H1 (cell line): Measurements from ENCODE around the gene ZBTB11. TPM values are rescaled to one million over a fixed set of nuclear protein-coding genes. Genes with fewer than 3 reads are reported as not detected.

Experiments used
- RAD21 ChIP-seq, 2 experiments: IDR thresholded peaks in 1 of 2; conservative IDR thresholded peaks in 1 of 2; 2 replicates each; pipeline ENCODE4 v1.6.1; 2011; ENCODE audit warnings: low read depth in 2 of 2, low read length in 2 of 2, improper control_type of control experiment in 1 of 2, inconsistent platforms in 1 of 2, mild to moderate bottlenecking in 1 of 2, moderate library complexity in 1 of 2
- TAF7 ChIP-seq: optimal IDR thresholded peaks from 2 replicates; pipeline ENCODE3; 2011; ENCODE audit warnings: low read depth, mild to moderate bottlenecking, inconsistent platforms, low read length, moderate library complexity, borderline replicate concordance
- polyA plus RNA-seq, 7 experiments: library from polyadenylated mRNA; depleted of rRNA in 3 of 7; stranded (reverse) in 5 of 7; unstranded in 2 of 7; fragments of >200 nt in 5 of 7; fragments of 200-250 nt in 2 of 7; gene quantifications; 1 replicate in 5 of 7; 2 replicates in 1 of 7; 4 replicates in 1 of 7; pipeline versions ENCODE4 v1.2.1 to v1.2.3, GENCODE V29; 2011 to 2013; ENCODE audit warnings: missing spikeins in 2 of 7, mixed read lengths in 2 of 7
- total RNA-seq: library from RNA; stranded (reverse); fragmentation: NEBNext Ultra II Directional; extraction: Animal tissue kit (Norgen Biotek cat#: 25700); gene quantifications from 2 replicates; pipeline ENCODE4 v1.2.1, GENCODE V29; 2021
- TF ChIP-seq, protein P1 (sequence below): IDR thresholded peaks from 2 replicates; pipeline ENCODE4 v1.6.1; 2011; ENCODE audit warnings: low read depth, mild to moderate bottlenecking, low read length; ENCODE audit not compliant: insufficient read depth

The ZBTB11 gene
- total and polyA plus RNA-seq, 2 of the 8 experiments (the other 6 are each of a cell fraction or from before 2014, with no cell fraction given) = 3.0 to 14.0 TPM

DNA sequence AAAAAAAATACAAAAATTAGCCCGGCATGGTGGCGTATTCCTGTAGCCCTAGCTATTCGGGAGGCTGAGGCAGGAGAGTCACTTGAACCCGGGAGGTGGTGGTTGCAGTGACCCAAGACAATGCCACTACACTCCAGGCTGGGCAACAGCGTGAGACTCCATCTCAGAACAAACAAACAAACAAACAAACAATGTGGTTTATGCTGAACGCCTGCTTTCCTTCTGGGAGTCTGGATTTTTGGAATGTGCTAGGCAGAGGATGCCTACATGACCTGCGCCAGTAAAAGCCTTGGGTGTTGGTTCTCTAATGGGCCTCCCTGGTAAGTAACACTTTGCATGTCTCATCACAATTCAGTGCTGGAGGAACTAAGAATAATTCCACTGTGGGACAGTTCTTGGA is 59.5 kb downstream of the ZBTB11 start (continued):
- TF ChIP-seq, protein P1, sequence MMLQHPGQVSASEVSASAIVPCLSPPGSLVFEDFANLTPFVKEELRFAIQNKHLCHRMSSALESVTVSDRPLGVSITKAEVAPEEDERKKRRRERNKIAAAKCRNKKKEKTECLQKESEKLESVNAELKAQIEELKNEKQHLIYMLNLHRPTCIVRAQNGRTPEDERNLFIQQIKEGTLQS = no peak
- no peak for TF ChIP-seq RAD21 (IDR thresholded peaks at IDR 0.05 in 1 of 2, conservative IDR thresholded peaks at IDR 0.05 in 1 of 2; ENCODE audit: low read depth in 2 of 2, low read length in 2 of 2)
- no peak for TF ChIP-seq TAF7
